SK-N-MC (cell line): ENCODE data around the gene CLIP2.

Experiments used
- EZH2 ChIP-seq: fragments of 200-600 bp; sonication (generic); IDR thresholded peaks from one replicate; pipeline ENCODE4 v1.6.1; 2017; ENCODE audit warnings: antibody characterized with exemption
- POLR2AphosphoS5 ChIP-seq: IDR thresholded peaks from 2 replicates; pipeline ENCODE4 v1.6.1; 2012; ENCODE audit warnings: mild to moderate bottlenecking, low read depth, low read length, borderline replicate concordance

GRCh38 chr7:74263399-74264120, 25.6 kb upstream of the CLIP2 start:
- TF ChIP-seq EZH2 (no peak), POLR2AphosphoS5 (no peak)
